OCI-LY7 (cell line): Measurements from ENCODE around the gene BCL2L11. TPM values are rescaled to one million over a fixed set of nuclear protein-coding genes. Genes with fewer than 3 reads are reported as not detected.
"Not testable (repeated sequence)": the region's sequence is repeated elsewhere in the genome, so short reads cannot be mapped to it uniquely, and the experiment has no call there.

Experiments used
- BruUV-seq: library from RNA; stranded (reverse); fragments of 400-500 nt; replicated peaks from 2 replicates; lab custom pipeline; 2021; lab: Mats Ljungman, UMichigan
- CTCF ChIA-PET: fragments of 300-600 bp; sonication (Branson Sonifier 250); formaldehyde crosslinking; loops from one replicate; lab custom pipeline; 2022; ENCODE audit warnings: antibody characterized with exemption; ENCODE audit not compliant: unreplicated experiment; lab: Charles Lee
- POLR2A ChIA-PET: fragments of 300-600 bp; sonication (Branson Sonifier 250); formaldehyde crosslinking; loops from one replicate; lab custom pipeline; 2022; ENCODE audit warnings: antibody characterized with exemption; lab: Charles Lee
- DNase-seq: peaks from one replicate; pipeline ENCODE4 v3.0.0-alpha.2; 2015; ENCODE audit warnings: low spot score
- H2AFZ ChIP-seq: fragments of 200-600 bp; sonication (generic), shearing (Covaris generic); 2 replicates; pipeline ENCODE4 v1.6.1; 2014; ENCODE audit warnings: mild to moderate bottlenecking, antibody characterized with exemption, low read length, moderate library complexity
- H3K27ac ChIP-seq: fragments of 200-600 bp; sonication (generic); 2 replicates; pipeline ENCODE4 v1.5.1; 2014; ENCODE audit warnings: mixed run types, low read depth, mild to moderate bottlenecking, moderate library complexity, low read length, inconsistent platforms; ENCODE audit not compliant: poor library complexity, severe bottlenecking
- H3K36me3 ChIP-seq: fragments of 200-600 bp; sonication (generic); 2 replicates; pipeline ENCODE4 v1.6.1; 2014; ENCODE audit warnings: mild to moderate bottlenecking, antibody characterized with exemption, low read length, moderate library complexity, mixed read lengths; ENCODE audit not compliant: insufficient read depth
- H3K4me1 ChIP-seq: fragments of 200-600 bp; sonication (generic); 2 replicates; pipeline ENCODE4 v1.5.1; 2014; ENCODE audit warnings: mild to moderate bottlenecking, low read length; ENCODE audit not compliant: insufficient read depth, poor library complexity, severe bottlenecking
- H3K4me2 ChIP-seq: fragments of 200-600 bp; sonication (generic); 2 replicates; pipeline ENCODE4 v1.6.1; 2014; ENCODE audit warnings: mild to moderate bottlenecking, low read length
- H3K4me3 ChIP-seq: fragments of 200-600 bp; sonication (generic); 2 replicates; pipeline ENCODE4 v1.5.1; 2014; ENCODE audit warnings: mild to moderate bottlenecking, low read depth, low read length; ENCODE audit not compliant: poor library complexity, severe bottlenecking
- H3K79me2 ChIP-seq: fragments of 200-600 bp; sonication (generic); 2 replicates; pipeline ENCODE4 v1.6.1; 2016; ENCODE audit warnings: low read depth, mild to moderate bottlenecking, low read length, moderate library complexity, mixed read lengths; ENCODE audit not compliant: insufficient read depth
- H3K9me2 ChIP-seq: fragments of 200-600 bp; sonication (generic); 2 replicates; pipeline ENCODE4 v1.6.1; 2016; ENCODE audit warnings: mild to moderate bottlenecking, low read length, mixed read lengths; ENCODE audit not compliant: insufficient read depth
- H3K9me3 ChIP-seq: fragments of 200-600 bp; sonication (generic); 2 replicates; pipeline ENCODE4 v1.6.1; 2014; ENCODE audit warnings: mild to moderate bottlenecking, mixed run types, low read length, mixed read lengths
- H4K20me1 ChIP-seq: fragments of 200-600 bp; sonication (generic); 2 replicates; pipeline ENCODE4 v1.6.1; 2014; ENCODE audit warnings: mild to moderate bottlenecking, antibody characterized with exemption, low read length, moderate library complexity, mixed read lengths; ENCODE audit not compliant: insufficient read depth
- CTCF ChIP-seq: fragments of 200-600 bp; sonication (generic); conservative IDR thresholded peaks from 2 replicates; pipeline ENCODE4 v1.5.1; 2014; ENCODE audit warnings: mild to moderate bottlenecking, antibody characterized with exemption, low read length, moderate library complexity, mixed read lengths
- EZH2phosphoT487 ChIP-seq: fragments of 200-600 bp; sonication (generic); IDR thresholded peaks from 2 replicates; pipeline ENCODE4 v1.6.1; 2018; ENCODE audit warnings: low read depth, borderline replicate concordance, mild to moderate bottlenecking, mixed run types, antibody characterized with exemption, low read length, moderate library complexity, mixed read lengths
- intact Hi-C: fragments of 100-400 bp; cut with micrococcal nuclease; formaldehyde crosslinking; loops from one replicate; pipeline ENCODE4 v1.10.0; 2022; ENCODE audit not compliant: unreplicated experiment
- total RNA-seq, 2 experiments: library from RNA; depleted of rRNA in 1 of 2; stranded (reverse); fragments of >200 nt in 1 of 2; shearing (Covaris generic) in 1 of 2; gene quantifications; 2 replicates each; pipeline ENCODE4 v1.2.3, GENCODE V29; 2014 to 2022

Gene BCL2L11
- total RNA-seq, 2 experiments from 2014 or later: 16.0 to 20.3 TPM

- no peaks in the 10 kb centered on the region for H3K79me2 ChIP-seq
- TF ChIP-seq EZH2phosphoT487: no peak
- TF ChIP-seq CTCF: no peak
- H3K4me1 ChIP-seq: peaks cover 21% of the 10 kb centered on the region
- BruUV-seq: no TSS peak
- no peaks in the 10 kb centered on the region for H4K20me1 ChIP-seq
- H3K36me3 ChIP-seq: no peaks in the 10 kb centered on the region; the same call in 1 of the 2 replicates
- no peak overlapping the region for H3K4me3 ChIP-seq
- 0 out of 2 replicates have a peak overlapping the region, but pooled peaks have one; percentile 56 for H3K4me2 ChIP-seq
- peak overlapping the region; percentile 82 for H2AFZ ChIP-seq
- no peak for DNase-seq
- ChIA-PET POLR2A (interaction anchor here (0.5 to 2.4 kb wide), 4 partner anchors 13 to 430 kb away, joined by 3 to 9 read pairs (median 4); no protein-coding TSS in a partner anchor), CTCF (no interaction called here)
- intact Hi-C loops: no loop called here
- no peaks in the 10 kb centered on the region for H3K9me2 ChIP-seq
- H3K27ac ChIP-seq: peak overlapping the region; percentile 2
- H3K9me3 ChIP-seq: peaks cover 33% of the 10 kb centered on the region
Observed at GRCh38 chr2:111072220-111072871, 48.4 kb upstream of the BCL2L11 start.

DNA sequence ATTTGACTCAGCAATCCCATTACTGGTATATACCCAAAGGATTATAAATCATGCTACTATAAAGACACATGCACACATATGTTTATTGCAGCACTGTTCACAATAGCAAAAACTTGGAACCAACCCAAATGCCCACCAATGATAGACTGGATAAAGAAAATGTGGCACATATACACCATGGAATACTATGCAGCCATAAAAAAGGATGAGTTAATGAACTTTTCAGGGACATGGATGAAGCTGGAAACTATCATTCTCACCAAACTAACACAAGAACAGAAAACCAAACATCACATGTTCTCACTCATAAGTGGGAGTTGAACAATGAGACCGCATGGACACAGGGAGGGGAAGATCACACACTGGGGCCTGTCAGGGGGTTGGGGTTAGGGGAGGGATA, 38.1 kb upstream of the BCL2L11 start:
- CTCF ChIA-PET, H3K9me3 ChIP-seq, BruUV-seq: not testable (repeated sequence)

DNA sequence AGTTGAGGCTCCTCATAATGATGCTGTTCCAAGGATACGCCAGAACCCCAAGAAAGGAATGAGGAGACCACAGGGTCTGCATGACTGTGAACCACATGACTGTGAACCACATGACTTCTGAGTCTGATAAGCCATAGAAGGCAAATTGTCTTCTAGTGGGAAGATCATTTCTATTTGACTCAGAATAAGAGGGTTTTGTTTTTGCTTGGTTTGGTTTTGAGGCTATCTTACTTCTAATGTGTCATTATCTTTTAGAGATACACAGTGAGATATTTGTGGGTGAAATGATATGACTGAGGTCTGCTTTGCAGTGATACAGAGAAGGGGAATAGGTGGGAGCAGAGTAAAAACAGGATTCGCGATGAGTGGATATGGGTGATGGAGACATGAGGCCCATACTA, 28.9 kb upstream of the BCL2L11 start:
- intact Hi-C loops: no loop called here
- TF ChIP-seq CTCF: no peak
- TF ChIP-seq EZH2phosphoT487: no peak

More for the DNA sequence above, 38.1 kb upstream of the BCL2L11 start:
- DNase-seq, H3K27ac ChIP-seq, H3K4me1 ChIP-seq, H3K4me2 ChIP-seq, H3K9me2 ChIP-seq, H3K36me3 ChIP-seq, H3K79me2 ChIP-seq, H4K20me1 ChIP-seq, H2AFZ ChIP-seq, H3K4me3 ChIP-seq, intact Hi-C loops: not testable (repeated sequence)
- POLR2A ChIA-PET: interaction anchor here (0.9 to 1.5 kb wide), 3 partner anchors 15 to 46 kb away, joined by 3 to 5 read pairs (median 3); no protein-coding TSS in a partner anchor

More for the DNA sequence above, 28.9 kb upstream of the BCL2L11 start:
- POLR2A ChIA-PET: no interaction called here
- no peak overlapping the region for H3K27ac ChIP-seq
- H3K4me2 ChIP-seq: no peak overlapping the region
- peak overlapping the region; percentile 20; the same call in 1 of the 2 replicates for H2AFZ ChIP-seq
- no peaks in the 10 kb centered on the region for H3K36me3 ChIP-seq
- CTCF ChIA-PET: no interaction called here
- no peaks in the 10 kb centered on the region for H4K20me1 ChIP-seq
- H3K79me2 ChIP-seq: no peaks in the 10 kb centered on the region
- H3K9me2 ChIP-seq: no peaks in the 10 kb centered on the region
- DNase-seq: no peak
- H3K9me3 ChIP-seq: no peaks in the 10 kb centered on the region
- BruUV-seq: no TSS peak
- no peaks in the 10 kb centered on the region for H3K4me1 ChIP-seq
- H3K4me3 ChIP-seq: no peak overlapping the region
